LNCaP clone FGC (cell line): ENCODE results near the gene GIMAP8.
A peak's percentile ranks its signal among the peaks of the same experiment; 100 is the strongest.

Experiments
- DNase-seq: peaks from one replicate; pipeline ENCODE4 v3.0.0-alpha.2; 2011; ENCODE audit warnings: low read depth
- H3K4me3 ChIP-seq: 2 replicates; pipeline ENCODE4 v1.5.1; 2011; ENCODE audit warnings: mild to moderate bottlenecking, low read depth, low read length, control low read depth
- TF ChIP-seq, protein P1 (sequence below): IDR thresholded peaks from 2 replicates; pipeline ENCODE4 v1.5.1; 2012; ENCODE audit warnings: mild to moderate bottlenecking; ENCODE audit not compliant: control insufficient read depth, insufficient read depth; ENCODE audit errors: extremely low read depth

Gene GIMAP8

DNA sequence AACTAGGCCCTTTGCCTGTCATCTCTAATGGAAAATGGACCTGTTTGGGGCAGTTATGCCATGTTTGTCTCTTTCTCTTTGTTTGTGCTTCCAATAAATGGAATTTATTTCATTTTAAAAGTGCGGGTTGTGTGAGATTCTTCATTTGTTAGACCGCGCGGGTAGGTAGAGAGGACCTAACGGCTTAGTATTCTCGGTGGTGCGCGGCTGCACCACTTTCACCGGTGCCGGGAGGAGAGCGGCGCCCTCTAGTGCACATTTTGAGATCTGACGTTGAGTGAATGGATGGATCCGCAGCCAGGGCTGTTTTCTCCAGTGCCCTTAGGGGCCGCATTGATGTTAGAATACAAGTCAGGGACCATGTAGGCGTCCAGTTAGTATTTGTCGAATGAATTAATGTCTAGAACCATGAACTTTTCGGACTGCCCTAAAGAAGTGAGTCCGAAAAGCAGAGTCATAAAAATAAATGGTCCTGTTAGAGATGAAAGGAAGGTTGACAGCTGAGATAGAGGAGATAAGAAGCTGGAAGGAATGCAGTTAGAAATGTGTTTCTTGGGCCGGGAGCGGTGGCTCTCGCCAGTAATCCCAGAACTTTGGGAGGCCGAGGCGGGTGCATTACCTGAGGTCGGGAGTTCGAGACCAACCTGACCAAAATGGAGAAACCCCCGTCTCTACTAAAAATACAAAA is 29.3 kb upstream of the GIMAP8 start:
- TF ChIP-seq, protein P1, sequence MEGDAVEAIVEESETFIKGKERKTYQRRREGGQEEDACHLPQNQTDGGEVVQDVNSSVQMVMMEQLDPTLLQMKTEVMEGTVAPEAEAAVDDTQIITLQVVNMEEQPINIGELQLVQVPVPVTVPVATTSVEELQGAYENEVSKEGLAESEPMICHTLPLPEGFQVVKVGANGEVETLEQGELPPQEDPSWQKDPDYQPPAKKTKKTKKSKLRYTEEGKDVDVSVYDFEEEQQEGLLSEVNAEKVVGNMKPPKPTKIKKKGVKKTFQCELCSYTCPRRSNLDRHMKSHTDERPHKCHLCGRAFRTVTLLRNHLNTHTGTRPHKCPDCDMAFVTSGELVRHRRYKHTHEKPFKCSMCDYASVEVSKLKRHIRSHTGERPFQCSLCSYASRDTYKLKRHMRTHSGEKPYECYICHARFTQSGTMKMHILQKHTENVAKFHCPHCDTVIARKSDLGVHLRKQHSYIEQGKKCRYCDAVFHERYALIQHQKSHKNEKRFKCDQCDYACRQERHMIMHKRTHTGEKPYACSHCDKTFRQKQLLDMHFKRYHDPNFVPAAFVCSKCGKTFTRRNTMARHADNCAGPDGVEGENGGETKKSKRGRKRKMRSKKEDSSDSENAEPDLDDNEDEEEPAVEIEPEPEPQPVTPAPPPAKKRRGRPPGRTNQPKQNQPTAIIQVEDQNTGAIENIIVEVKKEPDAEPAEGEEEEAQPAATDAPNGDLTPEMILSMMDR: peak; percentile 96
- H3K4me3 ChIP-seq: no peak overlapping the region
- no peak for DNase-seq

DNA sequence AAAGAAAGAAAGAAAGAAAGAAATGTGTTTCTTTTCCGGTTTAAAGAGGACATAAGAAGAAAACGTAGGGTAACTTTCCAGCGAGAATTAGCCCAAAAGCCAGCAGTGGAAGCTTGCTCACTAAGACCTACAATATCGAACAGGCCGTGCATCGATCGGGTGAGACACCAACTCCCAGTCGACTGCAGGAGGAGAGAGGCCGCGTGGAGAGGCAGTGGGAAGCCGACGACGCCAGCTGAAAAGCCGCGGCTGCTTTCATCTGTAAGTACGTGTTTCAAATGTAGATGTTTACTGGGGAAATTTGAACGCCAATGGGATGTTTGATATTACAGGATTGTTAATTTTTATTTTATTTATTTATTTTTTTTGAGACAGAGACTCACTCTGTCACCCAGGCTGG is 28.6 kb upstream of the GIMAP8 start:
- DNase-seq: no peak
- H3K4me3 ChIP-seq: no peak overlapping the region
- TF ChIP-seq, protein P1: no peak

DNA sequence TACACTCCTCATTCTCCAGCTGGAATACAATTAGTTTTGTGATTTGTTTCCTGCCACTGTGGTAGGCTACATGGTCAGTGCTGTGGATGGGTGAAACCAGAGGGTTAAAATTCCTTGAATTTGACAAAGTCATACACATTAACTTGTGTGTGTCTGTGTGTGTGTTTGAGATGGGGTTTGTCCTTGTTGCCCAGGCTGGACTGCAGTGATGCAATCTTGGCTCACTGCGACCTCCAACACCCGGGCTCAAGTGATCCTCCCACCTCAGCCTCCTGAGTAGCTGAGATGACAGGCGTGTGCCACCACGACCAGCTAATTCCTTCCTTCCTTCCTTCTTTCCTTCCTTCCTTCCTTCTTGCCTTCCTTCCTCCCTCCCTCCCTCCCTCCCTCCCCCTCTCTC is 24.8 kb upstream of the GIMAP8 start:
- H3K4me3 ChIP-seq: no peak overlapping the region
- DNase-seq: no peak
- TF ChIP-seq, protein P1: no peak

DNA sequence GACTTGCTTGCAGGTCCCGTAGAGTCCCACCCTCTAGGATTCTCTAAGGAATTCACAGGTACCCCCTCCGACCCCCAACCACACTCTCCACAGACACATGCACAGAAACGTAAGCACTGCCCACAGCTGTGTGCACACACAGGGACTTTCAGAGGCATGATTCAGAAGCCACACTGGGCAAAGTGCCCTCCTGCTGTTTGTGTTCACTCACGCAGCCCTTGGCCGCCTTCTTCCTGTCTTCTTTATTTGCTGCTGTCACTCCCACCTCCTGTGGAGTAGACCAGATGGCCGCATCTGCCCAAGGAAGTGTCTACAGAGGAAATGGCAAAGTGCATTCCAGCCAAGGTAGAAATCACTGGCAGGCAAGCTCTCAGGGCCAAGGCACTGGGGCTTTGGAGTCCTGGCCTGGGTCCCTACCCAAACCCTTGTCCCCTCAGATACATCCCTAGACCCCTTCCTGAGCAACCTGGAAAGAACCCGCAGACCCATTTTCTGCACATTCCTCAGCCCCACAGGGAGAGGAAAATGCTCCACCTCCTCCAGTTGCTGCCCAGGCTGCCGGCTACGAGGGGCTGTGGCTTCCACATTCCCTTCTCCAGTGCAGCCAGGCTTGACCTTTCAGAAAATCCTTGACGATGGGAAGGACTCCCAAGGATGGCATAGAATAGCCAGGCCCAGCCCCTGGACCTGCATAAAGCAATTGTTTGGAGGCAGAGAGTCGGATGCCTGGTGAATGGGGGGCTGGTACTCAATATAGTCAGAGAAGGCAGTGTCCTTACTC is 21.6 kb upstream of the GIMAP8 start:
- no peak overlapping the region for H3K4me3 ChIP-seq
- peak; percentile 94 for DNase-seq
- TF ChIP-seq, protein P1: no peak

GRCh38 chr7:150429699-150430098 is 20.7 kb upstream of the GIMAP8 start:
- DNase-seq: no peak
- TF ChIP-seq, protein P1: no peak

DNA sequence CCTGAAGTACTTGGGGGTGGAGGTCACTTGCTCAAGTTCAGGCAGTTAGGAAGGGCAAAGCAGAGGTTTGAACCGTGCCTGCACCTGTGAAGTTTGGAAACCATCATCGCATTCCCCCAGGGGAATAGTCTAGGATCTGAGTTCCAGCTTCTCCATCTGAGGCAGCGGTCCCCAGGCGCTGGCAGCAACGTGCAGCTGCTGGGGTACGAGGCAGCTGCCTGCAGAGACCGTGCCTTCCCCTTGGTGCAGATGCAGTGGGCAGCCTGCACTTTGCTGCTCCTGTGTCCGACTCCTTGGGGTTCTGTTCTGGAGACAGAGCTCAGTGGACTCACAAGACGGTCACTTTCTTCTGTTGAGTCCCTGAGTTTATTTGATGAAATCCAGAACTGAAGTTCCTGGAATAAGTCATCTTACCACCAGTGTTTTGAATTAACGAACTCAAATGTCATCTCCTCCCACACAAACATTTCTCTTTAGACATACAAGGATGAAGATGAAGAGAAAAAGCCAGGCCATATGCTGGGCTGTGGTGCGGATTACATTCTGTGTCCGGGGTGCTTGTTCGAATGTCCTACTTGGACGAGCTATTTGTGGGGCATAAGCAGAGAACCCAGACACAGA is 19.9 kb upstream of the GIMAP8 start:
- DNase-seq: no peak
- TF ChIP-seq, protein P1: no peak

More at GRCh38 chr7:150429699-150430098, 20.7 kb upstream of the GIMAP8 start:
- no peak overlapping the region for H3K4me3 ChIP-seq

More for the DNA sequence above, 19.9 kb upstream of the GIMAP8 start:
- H3K4me3 ChIP-seq: no peak overlapping the region
